Stimulated activated CD4-positive, alpha-beta T cell treated with anti-CD3 and anti-CD28 coated beads, TNF-alpha, amount 100 ng/mL, for 4 hours (primary cell): ENCODE results near the gene ZNF423.

Experiments
- DNase-seq, 3 experiments: peaks; one replicate each; pipeline ENCODE4 v3.0.0-alpha.2; 2020; ENCODE audit warnings: low read depth in 3 of 3

ZNF423 gene

GRCh38 chr16:49726155-49726554, 129.8 kb downstream of the ZNF423 start:
- no peak for DNase-seq

GRCh38 chr16:49725651-49726050, 130.3 kb downstream of the ZNF423 start:
- no peak for DNase-seq

- no peak for DNase-seq
Observed at GRCh38 chr16:49724774-49725173, 131.1 kb downstream of the ZNF423 start.

GRCh38 chr16:49723310-49723709, 132.6 kb downstream of the ZNF423 start:
- DNase-seq: no peak

DNA sequence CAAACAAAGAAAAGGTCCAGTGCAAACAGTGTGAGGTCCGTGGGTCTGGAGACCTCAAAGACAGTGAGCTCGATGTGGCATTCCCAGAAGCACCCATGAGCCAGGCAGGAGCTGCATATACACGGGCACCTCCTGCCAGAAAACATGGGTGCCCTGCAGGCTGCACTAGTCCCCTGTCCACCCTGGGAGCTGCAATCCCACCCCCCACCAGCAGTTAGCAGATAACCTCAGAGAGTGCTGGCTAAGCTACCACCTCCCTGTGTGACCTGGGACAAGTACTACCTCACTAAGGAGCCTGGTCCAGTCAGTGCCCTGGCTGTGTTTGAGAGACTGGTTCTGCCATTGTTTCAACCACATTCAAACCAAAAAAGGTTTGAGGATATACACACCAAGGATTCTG, 135.7 kb downstream of the ZNF423 start:
- DNase-seq: no peak

DNA sequence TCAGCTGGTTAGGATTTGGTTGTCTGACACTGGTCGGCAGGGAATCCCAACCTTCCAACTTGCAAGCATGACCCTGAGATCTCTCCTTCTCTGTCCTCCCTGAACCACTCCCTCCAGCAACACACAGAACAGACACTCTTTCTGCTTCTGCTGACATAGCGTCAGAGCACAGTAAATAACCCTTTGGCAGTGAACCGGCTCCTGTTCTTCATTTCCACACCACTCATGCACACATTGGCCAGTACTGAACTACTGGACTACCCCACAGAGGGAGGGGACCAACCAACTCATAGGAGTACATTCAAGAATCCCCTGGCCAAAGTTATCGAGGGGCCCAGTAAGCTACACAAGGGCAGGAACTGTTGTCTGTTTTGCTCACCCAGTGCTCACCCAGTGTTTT, 138.2 kb downstream of the ZNF423 start:
- DNase-seq: no peak

- DNase-seq: no peak
Observed at GRCh38 chr16:49716339-49716934, 139.5 kb downstream of the ZNF423 start.

DNA sequence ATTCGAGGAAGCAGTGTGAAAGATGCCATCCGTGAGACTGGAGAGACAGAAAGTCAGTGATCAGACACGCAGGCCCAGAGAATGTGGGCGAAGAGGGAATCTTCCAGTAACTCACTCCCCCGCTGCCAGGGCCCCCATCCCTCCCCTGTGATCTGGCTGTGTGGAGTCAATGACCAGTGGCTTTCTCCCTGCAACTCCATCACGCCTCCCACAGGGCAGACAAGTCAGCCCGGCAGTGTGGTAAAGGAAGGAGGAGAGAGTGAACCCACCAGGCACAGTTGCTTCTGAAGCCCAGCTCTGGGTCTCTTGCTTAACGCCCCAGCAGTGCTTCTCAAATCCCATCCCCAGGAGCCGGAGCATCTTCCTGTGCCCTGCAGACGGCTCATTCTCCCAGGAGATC, 142.1 kb downstream of the ZNF423 start:
- DNase-seq: no peak

DNA sequence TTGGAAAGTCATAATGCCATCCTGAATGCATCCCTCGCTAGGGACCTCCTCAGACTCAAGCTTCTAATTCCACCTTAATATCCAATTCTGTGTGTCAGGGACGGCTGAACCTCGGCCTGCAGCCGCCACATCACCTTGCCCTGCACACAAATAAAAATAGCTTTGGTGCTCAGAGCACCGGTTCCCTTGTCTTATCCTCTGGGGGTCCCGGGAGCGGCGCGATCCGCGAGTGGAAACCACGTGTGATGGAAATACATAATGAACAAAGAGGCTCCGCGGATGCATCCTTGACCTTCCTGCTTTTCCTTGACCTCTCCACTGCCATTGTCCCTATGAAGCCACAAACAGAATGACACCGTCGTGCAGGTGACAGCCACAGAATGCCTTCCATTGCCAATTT, 143.4 kb downstream of the ZNF423 start:
- DNase-seq: no peak

GRCh38 chr16:49712106-49712505, 143.8 kb downstream of the ZNF423 start:
- no peak for DNase-seq

DNA sequence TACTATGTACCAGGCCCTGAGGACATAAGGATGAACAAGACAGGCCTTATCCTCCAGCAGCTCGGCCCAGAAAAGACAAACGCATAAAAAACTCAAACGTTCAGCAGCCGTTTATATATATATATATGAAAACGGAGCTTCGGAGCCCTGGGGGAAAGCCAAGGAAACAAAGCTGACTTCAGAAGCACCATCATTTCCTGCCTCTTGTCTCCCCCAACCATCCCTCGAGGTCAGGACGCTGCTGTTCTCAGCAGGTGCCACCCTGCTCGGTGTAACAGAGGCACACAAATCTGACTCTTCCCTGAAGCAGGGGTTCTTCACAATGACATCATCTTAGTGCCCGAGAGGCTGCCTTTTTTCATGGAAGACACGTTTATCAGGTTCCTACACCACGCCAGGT, 146.9 kb downstream of the ZNF423 start:
- DNase-seq: no peak

- no peak for DNase-seq
Observed at GRCh38 chr16:49708491-49708890, 147.4 kb downstream of the ZNF423 start.

DNA sequence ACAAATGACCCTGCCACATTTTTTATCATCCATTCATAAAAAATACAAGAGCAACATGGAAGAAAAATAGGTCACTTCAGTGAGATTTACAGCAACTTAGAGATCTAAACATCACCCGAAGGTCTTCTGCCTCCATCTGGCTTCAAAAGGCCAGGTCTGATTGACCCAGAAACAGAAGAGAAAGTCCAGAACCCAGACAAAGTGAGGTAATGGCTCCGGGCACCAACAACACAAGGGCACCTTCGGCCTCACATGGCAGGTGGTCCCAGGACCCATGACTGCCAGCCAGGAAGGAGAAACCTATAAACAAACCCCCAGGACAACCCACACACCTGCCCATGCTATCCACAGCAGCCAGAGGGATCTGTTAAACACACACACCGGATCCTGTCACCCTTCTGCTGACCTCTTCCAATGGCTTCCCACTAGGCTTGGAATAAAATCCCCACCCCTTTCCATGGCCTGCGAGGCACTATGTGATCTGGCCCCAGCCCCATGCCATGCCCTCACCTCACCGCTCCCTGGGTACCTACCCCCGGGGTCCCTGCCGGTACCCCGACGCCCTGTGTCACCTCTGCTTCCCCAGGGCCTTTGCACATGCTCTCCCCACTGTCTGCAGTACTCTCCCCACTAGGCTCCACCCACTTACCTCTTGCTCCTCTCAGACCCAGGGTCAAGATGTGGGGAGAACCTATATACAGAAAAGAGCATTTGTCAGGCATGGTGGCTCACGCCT, 149.1 kb downstream of the ZNF423 start:
- no peak for DNase-seq

DNA sequence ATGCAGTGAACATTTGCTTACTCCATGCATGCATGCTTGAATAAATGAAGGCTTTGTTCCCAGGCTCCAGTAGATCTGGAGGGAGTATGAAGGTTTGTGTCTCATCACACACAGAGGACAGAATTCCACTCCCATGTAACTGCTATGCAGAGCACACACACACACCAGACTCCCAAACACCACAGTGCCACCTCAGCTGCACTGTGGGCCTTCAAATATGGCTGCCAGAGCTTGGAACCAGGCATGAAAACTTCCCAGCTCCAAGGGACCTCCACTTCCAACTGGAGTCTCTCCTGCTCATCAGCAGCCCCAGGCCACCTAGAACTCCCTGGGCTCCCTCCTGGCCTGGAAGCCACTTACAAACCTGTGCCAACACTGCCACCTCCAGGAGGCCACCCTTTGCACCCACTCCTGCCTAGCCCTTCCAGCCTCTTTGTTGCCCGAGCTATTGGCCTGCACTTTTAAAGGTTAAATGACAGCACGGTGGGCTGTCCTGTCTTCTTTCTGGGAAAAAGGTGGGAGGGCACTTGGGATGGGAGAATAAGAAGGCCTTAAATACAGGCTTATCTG, 151.2 kb downstream of the ZNF423 start:
- no peak for DNase-seq

- no peak for DNase-seq
Observed at GRCh38 chr16:49703483-49703882, 152.4 kb downstream of the ZNF423 start.

GRCh38 chr16:49701789-49702494, 154.0 kb downstream of the ZNF423 start:
- no peak for DNase-seq

DNA sequence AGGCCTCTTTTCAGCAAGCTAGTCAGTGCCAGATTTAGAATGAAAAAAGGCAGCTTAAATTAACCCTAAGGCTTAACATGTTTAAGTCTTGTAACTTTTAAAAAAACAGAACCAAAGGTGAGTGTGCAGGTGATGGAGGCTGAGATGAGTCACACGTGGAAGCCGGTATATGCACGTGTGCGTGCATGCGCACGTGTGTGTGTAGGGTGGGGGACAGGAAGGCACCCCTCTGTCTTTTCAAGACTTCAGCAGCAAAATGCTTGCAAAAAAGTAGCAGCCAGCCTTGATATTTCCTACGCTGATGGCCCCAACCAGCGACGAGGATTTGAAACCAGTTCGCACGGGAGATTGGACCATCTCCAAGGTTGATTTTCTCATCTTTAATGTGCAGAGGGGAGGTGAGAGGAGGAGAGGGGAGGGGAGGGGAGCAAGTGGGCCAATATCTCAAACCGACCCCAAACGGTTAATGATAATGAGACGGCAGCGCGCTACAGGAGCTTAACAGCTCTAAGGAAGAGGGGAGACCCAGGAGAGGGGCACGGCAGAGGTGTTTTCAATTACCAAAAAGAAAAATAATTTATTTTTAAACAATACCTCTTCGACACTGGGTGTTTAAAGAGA, 154.7 kb downstream of the ZNF423 start:
- DNase-seq: no peak

GRCh38 chr16:49700251-49701064, 155.5 kb downstream of the ZNF423 start:
- DNase-seq: no peak

DNA sequence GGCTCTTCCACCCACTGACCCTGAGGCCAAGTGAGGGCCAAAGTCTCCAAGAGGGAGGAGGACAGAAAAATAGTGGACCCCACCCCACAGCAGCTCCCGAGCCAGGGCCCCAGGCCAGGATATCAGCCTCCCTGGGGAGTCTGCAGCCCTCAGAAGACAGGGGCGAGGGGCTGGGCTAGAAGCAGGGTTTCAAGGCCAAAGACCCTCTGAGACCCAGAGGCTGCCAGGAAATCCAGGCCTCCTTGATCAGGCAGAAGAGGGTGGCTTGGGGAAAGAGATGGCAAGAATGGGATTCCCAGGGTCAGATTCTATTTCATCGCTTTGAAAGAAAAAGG, 156.1 kb downstream of the ZNF423 start:
- DNase-seq: no peak

- DNase-seq: no peak
Observed at GRCh38 chr16:49698931-49699840, 156.7 kb downstream of the ZNF423 start.

DNA sequence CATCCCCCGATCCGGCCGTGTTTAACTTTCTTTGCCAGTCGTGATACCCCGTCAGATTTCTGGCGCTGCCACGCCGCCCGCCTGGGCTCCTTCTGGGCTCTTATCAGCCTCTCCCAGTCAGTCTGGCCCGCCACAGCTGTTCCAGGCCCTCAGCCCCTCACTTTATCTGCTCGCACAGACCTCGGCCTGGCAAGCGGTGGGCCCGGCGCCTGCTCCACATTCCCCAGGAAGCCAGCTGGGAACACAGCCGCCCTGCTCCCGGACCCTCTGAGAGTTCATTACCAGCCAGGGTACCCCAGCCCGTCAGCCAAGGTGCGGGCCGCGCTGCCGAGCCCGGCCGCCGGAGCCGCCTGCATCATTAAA, 157.5 kb downstream of the ZNF423 start:
- no peak for DNase-seq
